Activated CD4-positive, alpha-beta T cell treated with anti-CD3 and anti-CD28 coated beads, Interleukin-2, amount 10 ng/mL, durations not matched to agents 7 days and 5 days (primary cell): Measurements from ENCODE around the gene IFNG-AS1. TPM values are rescaled to one million over a fixed set of nuclear protein-coding genes. Genes with fewer than 3 reads are reported as not detected.
A peak's percentile ranks its signal among the peaks of the same experiment; 100 is the strongest.

Experiments used
- CTCF ChIA-PET: fragments of 350-600 bp; sonication (Branson Sonifier 250); formaldehyde crosslinking; loops from one replicate; lab custom pipeline; 2021; ENCODE audit warnings: antibody characterized with exemption; lab: Charles Lee
- POLR2A ChIA-PET: fragments of 350-600 bp; sonication (Branson Sonifier 250); formaldehyde crosslinking; loops from one replicate; lab custom pipeline; 2021; ENCODE audit warnings: antibody characterized with exemption; lab: Charles Lee
- DNase-seq: peaks from one replicate; pipeline ENCODE4 v3.0.0-alpha.2; 2020
- H3K27ac Mint-ChIP-seq: one replicate; pipeline ENCODE4 v1.8.0; 2021; ENCODE audit warnings: mild to moderate bottlenecking, moderate library complexity, mixed read lengths
- H3K27me3 Mint-ChIP-seq: one replicate; pipeline ENCODE4 v1.8.0; 2021; ENCODE audit warnings: mixed read lengths
- H3K36me3 Mint-ChIP-seq: one replicate; pipeline ENCODE4 v1.8.0; 2021; ENCODE audit warnings: low read depth, mixed read lengths
- H3K4me1 Mint-ChIP-seq: one replicate; pipeline ENCODE4 v1.8.0; 2021; ENCODE audit warnings: mixed read lengths
- H3K4me3 Mint-ChIP-seq: one replicate; pipeline ENCODE4 v1.8.0; 2021; ENCODE audit warnings: mild to moderate bottlenecking, moderate library complexity, mixed read lengths
- H3K9me3 Mint-ChIP-seq: one replicate; pipeline ENCODE4 v1.8.0; 2021; ENCODE audit warnings: mixed read lengths
- total RNA-seq, 2 experiments: library from RNA; stranded (reverse); gene quantifications; one replicate each; pipeline ENCODE4 v1.2.3, GENCODE V29; 2021

Gene IFNG-AS1
- not detected for total RNA-seq

DNA sequence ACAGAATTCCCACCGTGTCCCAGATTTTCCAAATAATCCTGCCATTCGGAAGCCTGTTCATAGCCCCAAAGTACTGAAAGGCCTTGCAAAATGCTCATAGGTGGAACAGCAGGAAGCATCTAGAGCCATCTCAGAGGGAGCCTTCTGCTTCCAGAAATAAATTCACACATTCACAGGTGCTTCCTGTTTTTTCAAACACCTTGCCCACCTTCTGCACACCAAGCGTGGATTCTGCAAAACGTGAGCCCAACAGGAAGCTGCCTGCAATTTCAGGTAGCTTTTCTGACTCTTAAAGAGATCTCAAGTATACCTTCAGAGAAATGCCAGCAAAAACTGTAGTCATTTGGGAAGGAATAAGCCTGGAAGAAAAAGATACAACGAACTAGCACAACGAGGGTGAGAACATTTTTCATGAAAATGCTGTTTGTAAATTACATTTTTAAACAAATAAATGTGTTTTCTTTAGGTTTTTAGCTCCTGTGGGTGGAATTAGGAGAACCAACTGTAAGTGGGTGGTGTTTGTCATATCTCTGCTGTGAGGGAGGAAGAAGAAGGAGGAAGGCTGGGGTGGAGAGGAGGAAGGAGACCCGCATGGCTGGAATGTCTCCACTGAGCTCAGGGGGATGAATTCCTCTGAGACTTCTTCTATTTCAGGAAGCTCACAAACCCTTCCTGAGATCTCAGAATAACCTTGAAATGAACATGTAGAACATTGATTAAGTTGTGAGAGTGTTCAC, at the start of gene IFNG-AS1:
TSS of gene IFNG-AS1 (plus strand) at position 264 of the 737 bp plus-strand sequence.
- Mint-ChIP-seq H3K4me1 (peaks cover 19% of the 10 kb centered on the region), H3K4me3 (no peak within 1 kb of the TSS), H3K9me3 (peaks cover 4% of the 10 kb centered on the region), H3K36me3 (no peaks in the 10 kb centered on the region), H3K27me3 (no peaks in the 10 kb centered on the region), H3K27ac (no peak within 1 kb of the TSS)
- CTCF ChIA-PET: no interaction called here
- POLR2A ChIA-PET: no interaction called here
- no peak for DNase-seq

DNA sequence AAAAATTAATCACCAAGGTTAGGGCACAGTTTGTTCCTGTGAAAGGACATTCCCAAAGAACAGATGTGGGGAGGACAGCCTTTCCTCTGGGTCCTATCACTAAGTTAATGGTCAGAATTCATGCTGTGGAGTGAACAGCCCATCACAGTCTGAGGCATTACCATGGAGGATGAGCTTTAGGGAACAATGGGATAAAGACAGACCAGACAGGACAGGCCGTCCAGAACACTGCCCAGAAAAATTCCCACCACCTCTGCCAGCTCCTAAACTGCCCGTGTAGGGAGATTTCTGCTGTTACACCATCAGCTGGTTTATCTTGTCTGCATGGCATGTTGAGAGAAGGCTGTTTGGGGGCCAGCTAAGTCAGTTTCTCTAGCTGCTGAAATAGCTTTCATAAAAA, 49.6 kb upstream of the IFNG-AS1 start:
- H3K4me1 Mint-ChIP-seq: no peaks in the 10 kb centered on the region
- H3K27ac Mint-ChIP-seq: no peak overlapping the region
- CTCF ChIA-PET: interaction anchor here (3.1 kb wide), 1 partner anchor 18 kb away, joined by 9 read pairs; no protein-coding TSS in a partner anchor
- POLR2A ChIA-PET: no interaction called here
- no peak overlapping the region for H3K4me3 Mint-ChIP-seq
- H3K27me3 Mint-ChIP-seq: peaks cover 6% of the 10 kb centered on the region
- H3K36me3 Mint-ChIP-seq: no peaks in the 10 kb centered on the region
- no peaks in the 10 kb centered on the region for H3K9me3 Mint-ChIP-seq
- no peak for DNase-seq

- H3K4me3 Mint-ChIP-seq: no peak overlapping the region
- DNase-seq: no peak
- no peak overlapping the region for H3K27ac Mint-ChIP-seq
- ChIA-PET CTCF (interaction anchor here (1.0 to 3.1 kb wide), 4 partner anchors 16 to 779 kb away, joined by 3 to 9 read pairs (median 4); no protein-coding TSS in a partner anchor), POLR2A (no interaction called here)
- peaks cover 6% of the 10 kb centered on the region for H3K27me3 Mint-ChIP-seq
- H3K9me3 Mint-ChIP-seq: no peaks in the 10 kb centered on the region
- H3K36me3 Mint-ChIP-seq: no peaks in the 10 kb centered on the region
- H3K4me1 Mint-ChIP-seq: no peaks in the 10 kb centered on the region
These were observed 48.4 kb upstream of the IFNG-AS1 start for GRCh38 chr12:67940780-67941243.

- Mint-ChIP-seq H3K36me3 (no peaks in the 10 kb centered on the region), H3K27ac (no peak overlapping the region), H3K9me3 (no peaks in the 10 kb centered on the region), H3K4me1 (no peaks in the 10 kb centered on the region), H3K27me3 (peaks cover 8% of the 10 kb centered on the region), H3K4me3 (no peak overlapping the region)
- CTCF ChIA-PET: interaction anchor here (0.7 to 1.4 kb wide), 4 partner anchors 8 to 639 kb away, joined by 3 to 4 read pairs (median 4); no protein-coding TSS in a partner anchor
- no peak for DNase-seq
- POLR2A ChIA-PET: no interaction called here
These were observed 46.5 kb upstream of the IFNG-AS1 start for GRCh38 chr12:67942724-67943123.

- Mint-ChIP-seq H3K27me3 (peaks cover 8% of the 10 kb centered on the region), H3K9me3 (no peaks in the 10 kb centered on the region), H3K27ac (no peak overlapping the region), H3K4me3 (no peak overlapping the region), H3K4me1 (no peaks in the 10 kb centered on the region), H3K36me3 (no peaks in the 10 kb centered on the region)
- POLR2A ChIA-PET: no interaction called here
- DNase-seq: peak; percentile 79
- CTCF ChIA-PET: interaction anchor here (0.6 to 1.4 kb wide), 5 partner anchors 8 to 640 kb away, joined by 3 to 4 read pairs (median 3); no protein-coding TSS in a partner anchor
These were observed 45.9 kb upstream of the IFNG-AS1 start for GRCh38 chr12:67943141-67943892.

DNA sequence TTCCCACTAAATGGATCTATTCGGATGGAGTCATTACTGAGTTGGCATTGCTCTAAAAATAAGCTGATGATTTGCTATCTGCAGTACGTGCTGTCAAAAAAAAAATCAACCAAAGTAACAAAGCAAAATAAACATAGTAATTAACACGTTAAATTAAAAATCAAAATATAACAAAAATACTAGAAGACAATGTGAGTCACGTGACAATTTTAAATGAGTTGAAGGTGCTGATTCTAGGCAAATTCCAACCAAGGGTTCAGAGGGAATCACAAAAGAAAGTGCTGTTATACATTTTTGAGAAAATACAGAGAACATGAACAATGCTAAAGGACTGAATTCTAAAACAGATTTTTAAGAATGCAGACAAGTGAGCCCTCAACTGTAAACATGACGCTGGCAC, 45.2 kb upstream of the IFNG-AS1 start:
- no peak for DNase-seq
- Mint-ChIP-seq H3K9me3 (no peaks in the 10 kb centered on the region), H3K4me1 (no peaks in the 10 kb centered on the region), H3K27ac (no peak overlapping the region), H3K4me3 (no peak overlapping the region), H3K27me3 (peaks cover 8% of the 10 kb centered on the region), H3K36me3 (no peaks in the 10 kb centered on the region)
- ChIA-PET CTCF (no interaction called here), POLR2A (no interaction called here)

- Mint-ChIP-seq H3K27me3 (peaks cover 6% of the 10 kb centered on the region), H3K27ac (no peak overlapping the region), H3K36me3 (no peaks in the 10 kb centered on the region), H3K4me3 (no peak overlapping the region), H3K9me3 (peaks cover 2% of the 10 kb centered on the region), H3K4me1 (no peaks in the 10 kb centered on the region)
- DNase-seq: no peak
- CTCF ChIA-PET: no interaction called here
- POLR2A ChIA-PET: no interaction called here
These were observed 36.5 kb upstream of the IFNG-AS1 start for GRCh38 chr12:67952787-67953186.

DNA sequence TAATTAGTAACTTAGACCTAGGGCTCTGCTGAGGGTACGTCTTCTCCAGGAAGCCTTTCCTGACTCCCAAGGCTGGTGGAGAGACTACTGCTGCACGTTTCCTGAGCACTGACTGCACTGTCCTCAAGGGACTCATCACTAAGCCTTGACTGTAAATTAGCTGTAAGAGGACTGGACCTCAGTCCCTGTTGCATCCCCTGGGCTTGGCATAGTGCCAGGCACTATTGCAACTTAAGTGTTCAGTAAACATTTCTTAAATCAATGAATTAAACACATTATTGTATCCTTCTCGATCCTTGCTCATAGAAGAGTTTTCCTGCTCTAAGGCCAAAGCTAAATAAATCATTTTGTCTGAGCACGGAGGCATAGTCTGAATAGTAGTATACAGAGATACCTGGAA, 31.9 kb upstream of the IFNG-AS1 start:
- Mint-ChIP-seq H3K27ac (no peak overlapping the region), H3K4me3 (no peak overlapping the region), H3K36me3 (no peaks in the 10 kb centered on the region), H3K4me1 (no peaks in the 10 kb centered on the region), H3K9me3 (peaks cover 5% of the 10 kb centered on the region), H3K27me3 (peaks cover 3% of the 10 kb centered on the region)
- ChIA-PET CTCF (no interaction called here), POLR2A (no interaction called here)
- no peak for DNase-seq

- Mint-ChIP-seq H3K27me3 (peaks cover 4% of the 10 kb centered on the region), H3K36me3 (no peaks in the 10 kb centered on the region), H3K4me3 (no peak overlapping the region), H3K9me3 (peaks cover 5% of the 10 kb centered on the region), H3K4me1 (no peaks in the 10 kb centered on the region), H3K27ac (no peak overlapping the region)
- DNase-seq: no peak
- CTCF ChIA-PET: no interaction called here
- POLR2A ChIA-PET: no interaction called here
These were observed 31.1 kb upstream of the IFNG-AS1 start for GRCh38 chr12:67958187-67958586.

- Mint-ChIP-seq H3K27ac (no peak overlapping the region), H3K27me3 (peaks cover 2% of the 10 kb centered on the region), H3K36me3 (no peaks in the 10 kb centered on the region), H3K4me3 (no peak overlapping the region), H3K9me3 (peaks cover 3% of the 10 kb centered on the region), H3K4me1 (no peaks in the 10 kb centered on the region)
- POLR2A ChIA-PET: no interaction called here
- no peak for DNase-seq
- CTCF ChIA-PET: no interaction called here
These were observed 24.8 kb upstream of the IFNG-AS1 start for GRCh38 chr12:67964456-67964855.

DNA sequence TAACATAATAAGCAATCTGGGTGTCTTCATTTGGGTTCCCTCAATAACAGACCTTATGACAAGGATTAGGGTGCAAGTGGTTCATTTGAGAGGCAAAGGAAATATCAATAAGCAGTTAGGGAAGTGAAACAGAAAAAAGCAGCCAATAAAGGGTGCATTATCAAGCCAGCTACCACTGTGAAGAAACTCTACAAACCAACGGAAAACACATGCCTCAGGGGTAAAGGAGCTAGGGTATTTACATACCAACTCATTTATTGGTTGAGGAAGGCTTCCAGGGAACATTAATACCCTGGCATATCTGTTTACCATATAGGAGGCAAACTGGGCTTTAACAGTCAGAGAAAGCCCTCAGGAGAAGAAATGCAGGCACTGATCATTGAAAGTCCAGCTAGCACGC, 22.7 kb upstream of the IFNG-AS1 start:
- ChIA-PET POLR2A (no interaction called here), CTCF (no interaction called here)
- Mint-ChIP-seq H3K27me3 (peaks cover 2% of the 10 kb centered on the region), H3K36me3 (no peaks in the 10 kb centered on the region), H3K27ac (no peak overlapping the region), H3K9me3 (no peaks in the 10 kb centered on the region), H3K4me1 (no peaks in the 10 kb centered on the region), H3K4me3 (no peak overlapping the region)
- no peak for DNase-seq

GRCh38 chr12:67968321-67968720, 20.9 kb upstream of the IFNG-AS1 start:
- Mint-ChIP-seq H3K4me1 (no peaks in the 10 kb centered on the region), H3K27ac (no peak overlapping the region), H3K27me3 (peaks cover 5% of the 10 kb centered on the region), H3K4me3 (no peak overlapping the region), H3K36me3 (no peaks in the 10 kb centered on the region), H3K9me3 (no peaks in the 10 kb centered on the region)
- ChIA-PET CTCF (no interaction called here), POLR2A (no interaction called here)
- no peak for DNase-seq

- ChIA-PET CTCF (interaction anchor here (0.7 kb wide), 1 partner anchor 72 kb away, joined by 4 read pairs; no protein-coding TSS in a partner anchor), POLR2A (no interaction called here)
- Mint-ChIP-seq H3K27me3 (peaks cover 5% of the 10 kb centered on the region), H3K4me1 (no peaks in the 10 kb centered on the region), H3K27ac (no peak overlapping the region), H3K4me3 (no peak overlapping the region), H3K36me3 (no peaks in the 10 kb centered on the region), H3K9me3 (no peaks in the 10 kb centered on the region)
- no peak for DNase-seq
These were observed 20.5 kb upstream of the IFNG-AS1 start for GRCh38 chr12:67968725-67969124.
